Ovary (tissue), 3 donors: ENCODE measurements around the gene BCAT1.

Experiments
- CTCF ChIP-seq, 3 donors: fragments of 450-650 bp in 2 of 3; fragments of 200-600 bp in 1 of 3; IDR thresholded peaks; one replicate each; pipeline versions ENCODE4 v1.5.1 to v1.8.0; 2016 to 2022; ENCODE audit warnings: antibody characterized with exemption in 3 of 3, mild to moderate bottlenecking in 1 of 3
- EP300 ChIP-seq: sonication (generic); formaldehyde crosslinking; IDR thresholded peaks from one replicate; pipeline ENCODE4 v1.6.1; 2017; ENCODE audit warnings: antibody characterized with exemption
- POLR2A ChIP-seq: fragments of 450-650 bp; IDR thresholded peaks from one replicate; pipeline ENCODE4 v1.6.1; 2017; ENCODE audit warnings: antibody characterized with exemption, mild to moderate bottlenecking, moderate library complexity
- donor health status: DM: no; HTN: no; CAD: no.

DNA sequence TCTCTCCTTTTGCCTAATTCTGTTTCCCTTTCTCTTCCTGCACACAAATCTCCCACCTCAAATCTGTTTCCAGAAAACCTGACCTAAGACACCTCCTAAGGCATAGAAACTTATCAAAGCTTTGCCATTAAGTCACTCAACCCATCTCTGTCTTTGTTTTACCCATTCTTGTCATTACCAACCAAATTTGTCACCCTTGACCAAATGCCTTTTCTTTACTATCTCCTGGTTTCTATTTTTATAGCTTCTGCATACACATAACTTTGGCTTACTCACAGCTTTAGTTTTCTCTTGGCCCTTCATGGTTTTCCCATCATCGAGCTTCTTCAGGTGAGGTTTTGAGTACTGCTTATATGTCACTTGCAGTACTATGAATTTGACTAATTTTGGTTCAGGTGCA, 184.2 kb downstream of the BCAT1 start:
- no peak for TF ChIP-seq CTCF (IDR thresholded peaks at IDR 0.05)
- no peak for TF ChIP-seq EP300
- no peak for TF ChIP-seq POLR2A
